NCI-H2081 (cell line): ENCODE data around the gene HIPK2.

Experiments used
- DNase-seq, 2 experiments: peaks; one replicate each; lab custom pipeline; 2025; lab: John Stamatoyannopoulos, UW

HIPK2 gene

GRCh38 chr7:139648941-139649425 is 128.8 kb downstream of the HIPK2 start:
- no peak for DNase-seq

DNA sequence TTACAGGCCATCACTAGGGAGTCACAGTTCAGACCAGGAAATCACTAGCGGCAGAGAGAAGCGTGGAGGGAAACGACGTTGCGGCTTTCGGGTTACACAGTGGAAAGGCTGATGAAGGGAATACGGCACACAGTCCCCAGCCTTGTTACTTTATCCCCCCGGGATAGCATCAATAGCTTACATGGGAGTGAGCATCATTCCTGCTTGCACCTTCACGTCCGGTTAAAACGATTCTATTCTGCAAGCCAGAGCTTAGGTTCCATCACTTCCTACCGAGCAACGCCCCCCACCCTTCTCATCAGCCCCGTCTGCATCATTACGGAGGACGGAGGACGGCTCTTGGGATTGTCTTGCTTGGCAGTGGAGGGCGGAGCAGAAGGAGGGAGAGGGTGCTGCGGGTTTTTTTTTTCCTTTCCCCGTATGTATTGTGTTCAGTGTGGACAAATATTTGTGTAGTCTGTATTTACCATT is 129.4 kb downstream of the HIPK2 start:
- no peak for DNase-seq

DNA sequence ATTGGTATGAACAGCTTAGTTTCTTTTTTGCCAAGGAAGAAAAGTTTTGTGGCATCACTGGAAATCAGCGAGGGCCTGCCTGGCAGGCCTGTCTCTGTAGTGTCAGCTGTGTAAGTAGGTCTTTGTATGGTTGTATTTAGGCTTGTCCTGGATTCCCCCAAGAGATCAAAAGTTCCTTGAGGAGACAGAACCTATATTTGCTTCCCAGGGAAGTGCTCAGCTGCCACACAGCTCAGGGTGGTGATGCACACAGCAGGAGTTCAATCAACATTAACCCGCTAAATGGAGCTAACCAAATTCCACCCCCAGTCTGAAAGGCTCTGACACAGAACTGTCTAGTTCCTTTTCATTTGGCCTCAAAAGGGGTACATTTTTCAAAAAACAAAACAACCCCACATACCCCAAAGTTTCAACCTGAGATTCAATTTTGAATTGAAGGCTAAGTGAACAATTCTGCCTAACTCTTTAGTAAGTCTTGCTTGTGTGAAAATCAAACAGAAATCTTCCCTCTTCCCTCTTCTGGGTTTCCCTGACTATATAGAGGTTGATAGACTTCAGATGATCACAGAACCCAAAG is 129.9 kb downstream of the HIPK2 start:
- DNase-seq = peak; percentile 11 to 44

- DNase-seq = no peak
These were observed 130.7 kb downstream of the HIPK2 start for GRCh38 chr7:139647085-139647484.

DNA sequence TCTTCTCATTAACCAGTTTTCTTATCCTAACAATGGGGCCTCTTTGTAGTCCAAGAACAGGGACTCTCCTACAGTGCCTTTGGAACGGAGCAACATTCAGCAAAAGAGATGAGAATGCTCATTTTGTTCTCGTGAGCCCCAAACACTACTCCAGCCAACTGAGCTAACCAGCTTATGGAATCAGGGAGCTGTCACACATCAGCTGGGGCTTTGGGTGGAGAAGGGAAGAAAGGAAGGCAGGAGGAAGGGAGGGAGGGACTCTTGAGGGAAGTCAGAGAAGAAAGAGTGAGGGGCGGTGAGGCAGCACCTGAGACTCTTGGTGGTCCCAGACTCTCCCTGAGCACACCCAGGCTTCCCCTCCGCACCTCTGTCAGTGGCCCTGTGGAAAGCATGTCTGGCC is 131.2 kb downstream of the HIPK2 start:
- no peak for DNase-seq

- peak; percentile 86 to 93 for DNase-seq
These were observed 131.9 kb downstream of the HIPK2 start for GRCh38 chr7:139645572-139646523.

DNA sequence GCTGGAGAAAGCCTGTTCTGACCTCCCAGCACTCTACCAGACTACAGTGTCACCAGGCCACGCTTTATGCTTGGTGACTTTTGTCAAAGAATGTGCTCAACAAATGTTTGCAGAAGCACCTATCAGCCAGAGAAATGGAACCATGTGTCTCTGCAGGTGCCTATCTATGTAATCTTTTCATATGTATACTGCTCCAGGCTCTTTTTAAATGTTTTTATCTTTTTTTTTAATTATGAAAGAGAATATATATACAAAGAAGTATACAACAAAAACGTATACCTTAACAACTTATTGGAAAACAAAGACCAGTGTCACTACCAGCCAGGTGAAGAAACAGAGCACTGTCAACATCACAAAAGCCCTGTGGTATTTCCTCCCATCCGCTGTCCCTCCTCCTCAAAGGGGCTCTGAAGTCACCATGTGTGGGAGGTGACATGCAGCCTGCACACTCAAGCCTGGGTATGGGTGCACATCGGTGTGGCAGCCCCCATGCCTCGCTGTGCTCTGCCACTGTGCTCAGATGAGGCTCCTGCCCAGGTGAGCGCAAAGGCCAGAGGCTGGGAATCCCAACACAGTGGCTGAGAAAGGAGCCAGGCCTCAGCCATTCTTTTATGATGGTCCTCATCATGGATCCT is 133.7 kb downstream of the HIPK2 start:
- DNase-seq = no peak

GRCh38 chr7:139642283-139642682 is 135.5 kb downstream of the HIPK2 start:
- DNase-seq = no peak

- no peak for DNase-seq
These were observed 136.3 kb downstream of the HIPK2 start for GRCh38 chr7:139641337-139641992.

DNA sequence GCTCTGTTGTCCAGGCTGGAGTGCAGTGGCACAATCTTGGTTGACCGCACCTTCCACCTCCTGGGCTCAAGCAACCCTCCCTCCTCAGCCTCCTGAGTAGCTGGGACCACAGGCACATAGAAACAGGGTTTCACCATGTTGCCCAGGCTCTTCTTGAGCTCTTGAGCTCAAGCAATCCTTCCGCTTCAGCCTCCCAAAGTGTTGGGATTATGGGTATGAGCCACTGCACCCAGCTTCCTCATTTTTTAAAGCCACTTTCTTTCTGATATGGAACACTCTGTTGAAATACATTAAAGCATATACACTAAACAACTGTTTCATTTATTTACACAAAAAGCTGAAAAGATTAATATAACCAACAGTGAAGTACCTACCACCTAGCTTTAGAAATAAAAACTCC is 137.1 kb downstream of the HIPK2 start:
- no peak for DNase-seq

- DNase-seq = no peak
These were observed 138.2 kb downstream of the HIPK2 start for GRCh38 chr7:139639563-139639962.

DNA sequence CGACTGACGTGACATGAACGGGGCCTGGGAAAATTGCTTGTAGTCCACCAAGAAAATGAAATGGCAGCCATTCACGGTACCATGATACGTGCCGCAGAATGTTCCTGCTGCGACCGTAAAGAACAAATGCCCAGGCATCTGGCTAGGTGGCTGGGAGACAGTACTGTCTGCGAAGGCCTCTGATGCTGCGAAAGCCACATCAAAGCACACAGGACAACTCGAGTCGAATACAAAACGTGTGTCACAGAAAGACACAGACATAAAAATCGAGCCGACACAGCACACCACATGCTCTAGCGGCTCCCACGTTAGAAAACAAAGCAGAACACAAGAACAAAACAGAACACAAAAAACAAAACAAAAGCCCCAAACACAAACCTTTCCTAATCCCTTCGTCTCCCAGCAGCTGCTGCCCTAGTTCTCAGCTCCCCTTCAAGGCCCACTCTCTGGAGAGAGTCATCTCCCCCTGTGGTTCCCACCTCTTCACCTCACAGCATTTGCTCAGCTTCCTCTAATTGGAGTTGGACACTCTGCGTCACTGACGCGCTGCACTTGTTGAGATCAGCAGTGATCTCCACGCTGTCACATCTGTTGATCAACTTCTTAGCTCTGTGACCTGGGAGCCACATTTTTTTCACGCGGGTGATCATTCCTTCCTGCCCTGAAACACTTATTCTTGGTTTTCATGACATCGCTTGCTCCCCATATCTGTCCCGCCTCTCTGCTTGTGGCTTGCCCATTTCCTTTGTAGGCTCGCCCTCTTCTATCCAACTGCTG is 142.1 kb downstream of the HIPK2 start:
- no peak for DNase-seq

DNA sequence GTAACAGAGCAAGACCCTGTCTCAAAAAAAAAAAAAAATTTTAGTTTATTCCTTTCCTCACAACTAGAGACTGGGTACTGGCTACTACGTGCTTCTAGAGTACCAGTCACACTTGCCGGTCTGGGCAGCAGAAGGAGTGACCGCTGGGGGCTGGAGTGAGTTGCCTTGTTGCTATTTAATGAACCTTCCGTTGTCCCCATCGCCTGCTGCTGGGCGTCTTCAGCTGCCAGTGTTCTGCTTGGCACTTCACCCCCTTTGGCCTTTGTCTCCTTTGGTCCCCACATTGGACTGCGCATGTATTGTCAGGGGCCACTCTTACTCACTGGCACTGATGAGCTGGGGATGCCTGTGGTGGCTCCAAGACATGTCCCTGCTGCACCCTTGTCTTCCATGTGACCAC is 143.7 kb downstream of the HIPK2 start:
- DNase-seq = no peak

GRCh38 chr7:139631520-139632031 is 146.2 kb downstream of the HIPK2 start:
- no peak for DNase-seq

- no peak for DNase-seq
These were observed 146.9 kb downstream of the HIPK2 start for GRCh38 chr7:139630643-139631519.

- no peak for DNase-seq
These were observed 148.3 kb downstream of the HIPK2 start for GRCh38 chr7:139629392-139630082.

GRCh38 chr7:139627831-139628230 is 150.0 kb downstream of the HIPK2 start:
- DNase-seq = no peak

DNA sequence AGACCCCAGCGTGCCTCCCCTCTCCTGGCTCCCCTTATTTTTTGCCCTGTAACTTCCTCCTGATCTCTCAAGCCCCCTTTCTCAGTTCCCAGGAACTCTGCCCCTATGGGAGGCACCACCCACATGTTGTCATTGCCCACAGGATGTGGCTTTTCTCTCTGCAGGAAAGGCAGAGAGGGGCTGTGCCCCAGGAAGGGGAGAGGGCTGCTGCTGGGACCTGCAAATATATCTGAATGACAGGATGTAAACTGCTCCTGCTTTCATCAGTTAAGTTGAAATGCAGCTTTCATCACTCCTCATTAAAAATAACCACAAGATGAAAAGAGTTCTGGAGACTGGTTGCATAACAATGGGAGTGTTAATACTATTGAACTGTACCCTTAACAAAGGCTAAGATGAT is 151.0 kb downstream of the HIPK2 start:
- no peak for DNase-seq

GRCh38 chr7:139623518-139623917 is 154.3 kb downstream of the HIPK2 start:
- DNase-seq = no peak
